ENCODE results near the gene PLCE1. TPM values are rescaled to one million over a fixed set of nuclear protein-coding genes. Genes with fewer than 3 reads are reported as not detected.

The PLCE1 gene
- total and polyA plus RNA-seq, 2 of the 13 experiments (the other 11 are each of a cell fraction or from before 2014, with no cell fraction given): 0.04 TPM; not detected in 1

GRCh38 chr10:94005050-94005449 is 11.3 kb downstream of the PLCE1 start:
- H3K36me3 ChIP-seq (replicated peaks in 1 of 2; ENCODE audit: control insufficient read depth in 1 of 2, insufficient read depth in 2 of 2, low read length in 2 of 2): no peaks in the 10 kb centered on the region
- no peak overlapping the region for H2AFZ ChIP-seq (ENCODE audit: low read length)
- no TSS peak for BruUV-seq (replicated peaks)
- ATAC-seq: no peak
- intact Hi-C loops (cut with micrococcal nuclease; ENCODE audit: unreplicated experiment): no loop called here
- H3K9me3 ChIP-seq (ENCODE audit: low read length): no peaks in the 10 kb centered on the region
- no peak for DNase-seq (ENCODE audit: low spot score)
- no peak overlapping the region for H3K9ac ChIP-seq (ENCODE audit: insufficient read depth, low read depth, low read length)
- no peak for TF ChIP-seq TRIM22 (IDR thresholded peaks at IDR 0.05)
- TF ChIP-seq HOMEZ (CRISPR knock-in tag; IDR thresholded peaks at IDR 0.05; ENCODE audit: low read depth): no peak
- no peak for TF ChIP-seq FOXA1 (IDR thresholded peaks at IDR 0.05)
- TF ChIP-seq FOXA1 (CRISPR knock-in tag; IDR thresholded peaks at IDR 0.05): no peak
- no peak for TF ChIP-seq ZNF205 (CRISPR knock-in tag; IDR thresholded peaks at IDR 0.05)
- no peak for TF ChIP-seq AHR (CRISPR knock-in tag; IDR thresholded peaks at IDR 0.05)
- TF ChIP-seq SP1 (IDR thresholded peaks at IDR 0.05): no peak
- no peak for TF ChIP-seq SP1 (CRISPR knock-in tag; IDR thresholded peaks at IDR 0.05)
- TF ChIP-seq RERE (CRISPR knock-in tag; IDR thresholded peaks at IDR 0.05; ENCODE audit: low read depth): no peak
- no peaks in the 10 kb centered on the region for H3K4me1 ChIP-seq (ENCODE audit: insufficient read depth, low read length)
- no peak overlapping the region for H3K4me2 ChIP-seq (ENCODE audit: low read depth, low read length)
- 23% methylated on average over 2 of the region's 2 CpGs for WGBS (ENCODE audit: low lambda C conversion rate)
- H3K4me3 ChIP-seq (replicated peaks in 1 of 3; ENCODE audit: insufficient read depth in 1 of 3, low read depth in 2 of 3, low read length in 3 of 3): no peak overlapping the region
- H4K20me1 ChIP-seq (ENCODE audit: insufficient read depth, low read length): no peaks in the 10 kb centered on the region
- no peak overlapping the region for H3K27ac ChIP-seq (ENCODE audit: extremely low read length, insufficient read depth, low read length)
- H3K27me3 ChIP-seq (ENCODE audit: control insufficient read depth in 1 of 2, insufficient read depth in 2 of 2, low read length in 2 of 2): no peaks in the 10 kb centered on the region
- FAIRE-seq: no peak
- ChIA-PET POLR2A (no interaction called here), CTCF (ENCODE audit: low intra/inter-chr PET ratio, low total read pairs) (no interaction called here)
- no peaks in the 10 kb centered on the region for H3K79me2 ChIP-seq (ENCODE audit: insufficient read depth, low read length)
- in situ Hi-C loops (cut with HindIII; ENCODE audit: extremely low pct_ligation_motif_present, low pct_unique_long_range_greater_than_20kb): no loop called here
